ENCODE data around the gene MSMO1.

Gene MSMO1

GRCh38 chr4:165312506-165312905 is 15.0 kb upstream of the MSMO1 start:
- H3F3A ChIP-seq (ENCODE audit: control insufficient read depth, insufficient read depth) = no peaks in the 10 kb centered on the region
- TF ChIP-seq EZH2phosphoT487 (IDR thresholded peaks at IDR 0.05; ENCODE audit: borderline replicate concordance, low read length) = no peak
- TF ChIP-seq, protein P1, sequence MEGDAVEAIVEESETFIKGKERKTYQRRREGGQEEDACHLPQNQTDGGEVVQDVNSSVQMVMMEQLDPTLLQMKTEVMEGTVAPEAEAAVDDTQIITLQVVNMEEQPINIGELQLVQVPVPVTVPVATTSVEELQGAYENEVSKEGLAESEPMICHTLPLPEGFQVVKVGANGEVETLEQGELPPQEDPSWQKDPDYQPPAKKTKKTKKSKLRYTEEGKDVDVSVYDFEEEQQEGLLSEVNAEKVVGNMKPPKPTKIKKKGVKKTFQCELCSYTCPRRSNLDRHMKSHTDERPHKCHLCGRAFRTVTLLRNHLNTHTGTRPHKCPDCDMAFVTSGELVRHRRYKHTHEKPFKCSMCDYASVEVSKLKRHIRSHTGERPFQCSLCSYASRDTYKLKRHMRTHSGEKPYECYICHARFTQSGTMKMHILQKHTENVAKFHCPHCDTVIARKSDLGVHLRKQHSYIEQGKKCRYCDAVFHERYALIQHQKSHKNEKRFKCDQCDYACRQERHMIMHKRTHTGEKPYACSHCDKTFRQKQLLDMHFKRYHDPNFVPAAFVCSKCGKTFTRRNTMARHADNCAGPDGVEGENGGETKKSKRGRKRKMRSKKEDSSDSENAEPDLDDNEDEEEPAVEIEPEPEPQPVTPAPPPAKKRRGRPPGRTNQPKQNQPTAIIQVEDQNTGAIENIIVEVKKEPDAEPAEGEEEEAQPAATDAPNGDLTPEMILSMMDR (IDR thresholded peaks at IDR 0.05; ENCODE audit: low read depth, low read length, poor library complexity, severe bottlenecking) = no peak
- peaks cover 13% of the 10 kb centered on the region for H3K36me3 ChIP-seq (ENCODE audit: control insufficient read depth, low read length)
- no peaks in the 10 kb centered on the region for H3K9me2 ChIP-seq (replicated peaks; ENCODE audit: control insufficient read depth, low read length)
- no peaks in the 10 kb centered on the region for H4K20me1 ChIP-seq (ENCODE audit: control insufficient read depth, insufficient read depth, low read depth, low read length)
- H3K79me2 ChIP-seq (ENCODE audit: control insufficient read depth, low read length) = no peaks in the 10 kb centered on the region
- H3K4me3 ChIP-seq (ENCODE audit: low read length) = no peak overlapping the region
- no peaks in the 10 kb centered on the region for H3K27me3 ChIP-seq (ENCODE audit: control insufficient read depth, low read length)
- H3K27ac ChIP-seq (ENCODE audit: low read depth, low read length) = no peak overlapping the region
- H3K4me1 ChIP-seq (ENCODE audit: control insufficient read depth, low read length) = no peaks in the 10 kb centered on the region
- no peak overlapping the region for H3K4me2 ChIP-seq (ENCODE audit: low read length)
- H3K9me3 ChIP-seq (ENCODE audit: control insufficient read depth, insufficient read depth, low read length) = no peaks in the 10 kb centered on the region

GRCh38 chr4:165319030-165319429 is 8.4 kb upstream of the MSMO1 start:
- H3K9me2 ChIP-seq (replicated peaks; ENCODE audit: control insufficient read depth, low read length) = no peaks in the 10 kb centered on the region
- TF ChIP-seq, protein P1 (IDR thresholded peaks at IDR 0.05; ENCODE audit: low read depth, low read length, poor library complexity, severe bottlenecking) = no peak
- TF ChIP-seq EZH2phosphoT487 (IDR thresholded peaks at IDR 0.05; ENCODE audit: borderline replicate concordance, low read length) = no peak
- peaks cover 5% of the 10 kb centered on the region; the same call in 1 of the 2 replicates for H3K36me3 ChIP-seq (ENCODE audit: control insufficient read depth, low read length)
- no peak overlapping the region for H3K27ac ChIP-seq (ENCODE audit: low read depth, low read length)
- H3K27me3 ChIP-seq (ENCODE audit: control insufficient read depth, low read length) = no peaks in the 10 kb centered on the region
- H3K9me3 ChIP-seq (ENCODE audit: control insufficient read depth, insufficient read depth, low read length) = no peaks in the 10 kb centered on the region
- peaks cover 11% of the 10 kb centered on the region for H3K4me1 ChIP-seq (ENCODE audit: control insufficient read depth, low read length)
- H3K79me2 ChIP-seq (ENCODE audit: control insufficient read depth, low read length) = no peaks in the 10 kb centered on the region
- no peaks in the 10 kb centered on the region for H4K20me1 ChIP-seq (ENCODE audit: control insufficient read depth, insufficient read depth, low read depth, low read length)
- H3F3A ChIP-seq (ENCODE audit: control insufficient read depth, insufficient read depth) = peaks cover 3% of the 10 kb centered on the region; the same call in 1 of the 2 replicates
- H3K4me2 ChIP-seq (ENCODE audit: low read length) = no peak overlapping the region
- no peak overlapping the region for H3K4me3 ChIP-seq (ENCODE audit: low read length)

- Histone ChIP-seq H3K9me3 (ENCODE audit: control insufficient read depth, insufficient read depth, low read length) (no peaks in the 10 kb centered on the region), H3K4me3 (ENCODE audit: low read length) (no peak overlapping the region), H3K4me1 (ENCODE audit: control insufficient read depth, low read length) (peaks cover 11% of the 10 kb centered on the region), H3K4me2 (ENCODE audit: low read length) (no peak overlapping the region), H3K27me3 (ENCODE audit: control insufficient read depth, low read length) (no peaks in the 10 kb centered on the region), H3K36me3 (ENCODE audit: control insufficient read depth, low read length) (peaks cover 3% of the 10 kb centered on the region; the same call in 1 of the 2 replicates), H3K79me2 (ENCODE audit: control insufficient read depth, low read length) (no peaks in the 10 kb centered on the region), H3K9me2 (replicated peaks; ENCODE audit: control insufficient read depth, low read length) (no peaks in the 10 kb centered on the region), H3F3A (ENCODE audit: control insufficient read depth, insufficient read depth) (peaks cover 3% of the 10 kb centered on the region; the same call in 1 of the 2 replicates), H3K27ac (ENCODE audit: low read depth, low read length) (no peak overlapping the region), H4K20me1 (ENCODE audit: control insufficient read depth, insufficient read depth, low read depth, low read length) (no peaks in the 10 kb centered on the region)
- TF ChIP-seq EZH2phosphoT487 (IDR thresholded peaks at IDR 0.05; ENCODE audit: borderline replicate concordance, low read length) = no peak
- TF ChIP-seq, protein P1 (IDR thresholded peaks at IDR 0.05; ENCODE audit: low read depth, low read length, poor library complexity, severe bottlenecking) = no peak
Measured at GRCh38 chr4:165319509-165319908, 8.0 kb upstream of the MSMO1 start.

Measured in DOHH2 (cell line).